ENCODE data around the gene SLC44A5. TPM values are rescaled to one million over a fixed set of nuclear protein-coding genes. Genes with fewer than 3 reads are reported as not detected.

Gene SLC44A5
- total and polyA plus RNA-seq, 10 donors = 0.28 to 4.0 (median 0.87) TPM

DNA sequence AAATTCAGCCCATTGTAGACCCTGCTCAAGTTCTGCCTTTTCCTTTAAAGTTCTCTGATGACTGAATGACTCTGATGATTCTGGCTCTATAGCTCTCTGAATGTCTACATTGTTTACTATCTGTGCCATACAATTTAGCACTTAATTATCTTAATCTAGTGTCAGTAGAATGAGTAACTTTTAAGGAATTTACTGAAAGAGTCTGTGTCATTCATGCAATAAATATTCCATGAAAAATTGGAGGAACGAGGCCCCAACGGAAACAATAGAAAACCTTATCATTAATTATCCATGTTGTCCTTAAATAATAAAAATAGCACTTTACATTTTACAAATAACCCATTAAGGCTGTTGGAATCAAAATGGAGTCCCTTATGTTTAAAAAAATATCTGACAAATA, 77.8 kb downstream of the SLC44A5 start:
- intact Hi-C loops (cut with DNase I; ENCODE audit: low total_unique reads) = no loop called here
- no peaks in the 10 kb centered on the region for H3K36me3 ChIP-seq
- no peak for DNase-seq
- H3K4me1 ChIP-seq = no peaks in the 10 kb centered on the region
- 68 to 83% (median 74%) methylated on average over 2 of the region's 2 CpGs for WGBS, 5 donors
- TF ChIP-seq POLR2A (IDR thresholded peaks at IDR 0.05) (no peak), POLR2AphosphoS5 (IDR thresholded peaks at IDR 0.05) (no peak)
- TF ChIP-seq, protein P1, sequence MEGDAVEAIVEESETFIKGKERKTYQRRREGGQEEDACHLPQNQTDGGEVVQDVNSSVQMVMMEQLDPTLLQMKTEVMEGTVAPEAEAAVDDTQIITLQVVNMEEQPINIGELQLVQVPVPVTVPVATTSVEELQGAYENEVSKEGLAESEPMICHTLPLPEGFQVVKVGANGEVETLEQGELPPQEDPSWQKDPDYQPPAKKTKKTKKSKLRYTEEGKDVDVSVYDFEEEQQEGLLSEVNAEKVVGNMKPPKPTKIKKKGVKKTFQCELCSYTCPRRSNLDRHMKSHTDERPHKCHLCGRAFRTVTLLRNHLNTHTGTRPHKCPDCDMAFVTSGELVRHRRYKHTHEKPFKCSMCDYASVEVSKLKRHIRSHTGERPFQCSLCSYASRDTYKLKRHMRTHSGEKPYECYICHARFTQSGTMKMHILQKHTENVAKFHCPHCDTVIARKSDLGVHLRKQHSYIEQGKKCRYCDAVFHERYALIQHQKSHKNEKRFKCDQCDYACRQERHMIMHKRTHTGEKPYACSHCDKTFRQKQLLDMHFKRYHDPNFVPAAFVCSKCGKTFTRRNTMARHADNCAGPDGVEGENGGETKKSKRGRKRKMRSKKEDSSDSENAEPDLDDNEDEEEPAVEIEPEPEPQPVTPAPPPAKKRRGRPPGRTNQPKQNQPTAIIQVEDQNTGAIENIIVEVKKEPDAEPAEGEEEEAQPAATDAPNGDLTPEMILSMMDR (IDR thresholded peaks at IDR 0.05 in 8 of 11, conservative IDR thresholded peaks at IDR 0.05 in 3 of 11) = no peak
- no peak overlapping the region for H3K27ac ChIP-seq
- H3K4me3 ChIP-seq = no peak overlapping the region
- no peaks in the 10 kb centered on the region for H3K27me3 ChIP-seq (replicated peaks in 1 of 7)
- H3K9me3 ChIP-seq = no peaks in the 10 kb centered on the region

DNA sequence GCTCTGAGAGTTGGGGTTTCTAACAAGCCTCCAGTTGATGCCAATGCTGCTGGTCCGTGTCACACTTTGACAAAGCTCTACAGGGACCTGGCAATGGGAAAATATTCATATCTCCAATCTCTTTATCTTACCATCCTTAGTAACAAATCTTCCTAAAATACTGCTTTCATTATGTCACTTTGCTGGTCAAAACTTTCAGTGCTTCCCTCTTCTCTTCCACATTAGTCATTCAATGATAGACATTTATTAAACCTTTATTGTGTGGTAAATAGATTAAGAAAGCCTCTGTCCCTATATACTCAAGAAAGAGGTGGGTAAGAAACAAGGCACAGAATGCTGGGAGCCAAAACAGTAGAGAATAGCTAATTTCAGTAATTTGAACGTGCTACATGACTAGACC, 79.3 kb downstream of the SLC44A5 start:
- Histone ChIP-seq H3K27ac (no peak overlapping the region), H3K4me3 (no peak overlapping the region), H3K36me3 (no peaks in the 10 kb centered on the region), H3K9me3 (no peaks in the 10 kb centered on the region), H3K27me3 (replicated peaks in 1 of 7) (no peaks in the 10 kb centered on the region), H3K4me1 (no peaks in the 10 kb centered on the region)
- intact Hi-C loops (cut with DNase I; ENCODE audit: low total_unique reads) = no loop called here
- TF ChIP-seq, protein P1 (IDR thresholded peaks at IDR 0.05 in 8 of 11, conservative IDR thresholded peaks at IDR 0.05 in 3 of 11) = no peak
- TF ChIP-seq POLR2A (IDR thresholded peaks at IDR 0.05) (no peak), POLR2AphosphoS5 (IDR thresholded peaks at IDR 0.05) (no peak)
- no peak for DNase-seq
- 54 to 76% (median 64%) methylated on average over 2 of the region's 2 CpGs for WGBS, 5 donors

DNA sequence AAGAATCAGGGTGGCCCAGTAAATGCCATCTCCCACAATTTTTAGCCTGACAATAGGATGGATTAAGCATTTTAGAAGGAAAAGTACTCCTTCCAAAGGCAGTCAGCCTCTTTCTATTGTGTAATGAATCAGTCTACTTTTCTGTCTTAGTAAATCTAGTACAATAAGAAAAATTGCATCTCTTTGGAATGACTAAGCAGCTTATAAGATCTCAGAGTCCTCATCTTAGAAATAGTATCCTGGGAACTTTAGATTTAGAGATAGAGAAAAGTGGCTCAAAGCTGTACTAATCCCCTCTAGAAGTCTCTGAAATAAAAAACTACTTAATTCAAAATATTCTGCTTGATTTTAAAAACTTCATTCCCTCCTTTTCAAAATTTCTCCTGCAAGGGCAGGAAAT, 81.4 kb downstream of the SLC44A5 start:
- no peaks in the 10 kb centered on the region for H3K27me3 ChIP-seq (replicated peaks in 1 of 7)
- intact Hi-C loops (cut with DNase I; ENCODE audit: low total_unique reads) = no loop called here
- no peak for DNase-seq
- no peak overlapping the region for H3K27ac ChIP-seq
- no peaks in the 10 kb centered on the region for H3K4me1 ChIP-seq
- no peak for TF ChIP-seq POLR2A (IDR thresholded peaks at IDR 0.05)
- TF ChIP-seq POLR2AphosphoS5 (IDR thresholded peaks at IDR 0.05) = no peak
- TF ChIP-seq, protein P1 (IDR thresholded peaks at IDR 0.05 in 8 of 11, conservative IDR thresholded peaks at IDR 0.05 in 3 of 11) = no peak
- no peaks in the 10 kb centered on the region for H3K36me3 ChIP-seq
- H3K9me3 ChIP-seq = no peaks in the 10 kb centered on the region
- no peak overlapping the region for H3K4me3 ChIP-seq

DNA sequence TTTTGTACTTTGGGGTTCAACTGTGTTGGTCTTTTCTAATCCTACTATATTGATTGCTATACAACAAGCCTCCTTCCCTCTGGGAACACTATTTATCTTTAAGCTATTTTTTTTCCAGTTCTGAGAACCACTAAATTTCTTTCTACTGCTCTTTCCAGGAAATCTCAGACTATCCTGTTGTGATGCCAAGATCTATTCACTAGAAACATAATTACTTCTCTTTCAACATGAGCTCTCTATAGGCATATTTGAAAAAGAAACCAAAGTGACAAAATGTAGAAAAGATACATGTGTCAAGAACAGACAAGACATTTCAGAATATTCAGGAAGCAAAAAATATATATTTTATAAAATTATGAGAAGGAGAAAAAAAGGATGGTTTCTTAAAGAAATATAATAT, 82.9 kb downstream of the SLC44A5 start:
- Histone ChIP-seq H3K4me1 (no peaks in the 10 kb centered on the region), H3K4me3 (no peak overlapping the region), H3K36me3 (no peaks in the 10 kb centered on the region), H3K27me3 (replicated peaks in 1 of 7) (no peaks in the 10 kb centered on the region), H3K9me3 (no peaks in the 10 kb centered on the region), H3K27ac (no peak overlapping the region)
- TF ChIP-seq, protein P1 (IDR thresholded peaks at IDR 0.05 in 8 of 11, conservative IDR thresholded peaks at IDR 0.05 in 3 of 11) = no peak
- TF ChIP-seq POLR2AphosphoS5 (IDR thresholded peaks at IDR 0.05) (no peak), POLR2A (IDR thresholded peaks at IDR 0.05) (no peak)
- no peak for DNase-seq
- intact Hi-C loops (cut with DNase I; ENCODE audit: low total_unique reads) = no loop called here

All from spleen (tissue), 11 donors.